ENCODE measurements around the gene ATL1.

- TF ChIP-seq CTCF (conservative IDR thresholded peaks at IDR 0.05; ENCODE audit: low read length): no peak
- TF ChIP-seq EZH2phosphoT487 (IDR thresholded peaks at IDR 0.05; ENCODE audit: borderline replicate concordance, low read depth, low read length): no peak
These were observed 97.8 kb downstream of the ATL1 start for GRCh38 chr14:50657753-50658152.

Data from OCI-LY7 (cell line).